Esophagus muscularis mucosa (tissue), 3 donors: ENCODE measurements around the gene AATK.

ENCODE experiments used
- CTCF ChIP-seq, 3 experiments: fragments of 200-600 bp in 2 of 3; fragments of 450-650 bp in 1 of 3; sonication (generic) in 2 of 3; IDR thresholded peaks; one replicate each; pipeline ENCODE4 v1.5.1; 2017 to 2019; ENCODE audit warnings: antibody characterized with exemption in 3 of 3, mild to moderate bottlenecking in 2 of 3, moderate library complexity in 1 of 3
- POLR2A ChIP-seq: fragments of 450-650 bp; IDR thresholded peaks from one replicate; pipeline ENCODE4 v1.6.1; 2017; ENCODE audit warnings: antibody characterized with exemption, moderate library complexity, mild to moderate bottlenecking, low read depth

- TF ChIP-seq POLR2A (no peak), CTCF (IDR thresholded peaks at IDR 0.05) (no peak)
These were observed 42.6 kb upstream of the AATK start for GRCh38 chr17:81208651-81209050.
